GM19239 (cell line): ENCODE measurements around the gene MPLKIP.
"Not testable (repeated sequence)": the region's sequence is repeated elsewhere in the genome, so short reads cannot be mapped to it uniquely, and the experiment has no call there.

Source experiments
- DNase-seq: peaks from one replicate; pipeline ENCODE4 v3.0.0; 2011; ENCODE audit warnings: low spot score; ENCODE audit not compliant: insufficient read length
- FAIRE-seq: peaks from 2 replicates; lab custom pipeline; 2011; peaks lifted over from hg19 to GRCh38; lab: Jason Lieb, UNC

Gene MPLKIP

DNA sequence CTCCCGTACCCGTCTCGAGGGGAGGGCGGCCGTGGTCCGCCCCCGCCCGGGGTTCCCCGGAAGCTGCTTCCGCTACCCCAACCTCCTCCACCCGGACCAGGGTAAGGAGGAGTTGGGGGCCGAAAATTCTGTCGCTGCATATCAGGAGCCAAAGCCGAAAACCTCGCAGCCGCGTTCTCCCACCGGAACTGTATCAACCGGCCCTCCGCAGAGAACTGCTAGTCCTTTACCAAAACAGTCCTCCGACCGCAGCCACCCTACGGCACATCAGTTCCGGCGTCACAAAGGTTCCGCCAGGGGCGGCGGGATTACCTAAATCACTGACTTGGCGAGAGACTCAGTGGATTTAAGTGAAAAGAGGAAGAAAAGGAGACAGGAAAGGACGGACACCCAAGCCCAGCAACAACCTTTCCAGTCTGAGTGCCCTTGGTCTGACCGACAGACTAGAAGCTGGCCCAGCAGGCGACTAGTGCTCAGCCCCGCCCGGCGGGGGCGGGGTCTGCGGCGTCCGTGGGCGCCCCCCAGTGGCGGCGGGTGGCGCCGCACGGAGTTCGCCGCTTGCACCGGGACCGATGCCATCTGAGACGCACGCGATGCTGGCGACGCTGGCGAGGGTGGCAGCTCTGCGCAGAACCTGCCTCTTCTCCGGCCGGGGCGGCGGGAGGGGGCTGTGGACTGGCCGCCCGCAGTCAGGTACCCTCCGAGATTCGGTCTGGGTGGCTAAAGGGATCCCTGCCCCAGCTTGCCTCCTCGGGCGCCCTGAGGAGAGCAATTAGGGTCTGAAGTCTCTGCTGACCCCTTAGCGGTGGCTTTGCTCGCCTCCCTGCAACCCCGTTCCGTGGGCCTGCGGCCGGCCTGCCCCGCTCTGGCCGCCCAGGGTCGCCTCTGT is at the start of gene MPLKIP, which contains the start of gene SUGCT:
TSS of gene MPLKIP (minus strand) at position 195 of the 889 bp plus-strand sequence. CDS start at position 140, 55 bp downstream.
TSS of gene SUGCT (plus strand) at position 578 of the 889 bp plus-strand sequence.
- FAIRE-seq = peak; percentile 81

DNA sequence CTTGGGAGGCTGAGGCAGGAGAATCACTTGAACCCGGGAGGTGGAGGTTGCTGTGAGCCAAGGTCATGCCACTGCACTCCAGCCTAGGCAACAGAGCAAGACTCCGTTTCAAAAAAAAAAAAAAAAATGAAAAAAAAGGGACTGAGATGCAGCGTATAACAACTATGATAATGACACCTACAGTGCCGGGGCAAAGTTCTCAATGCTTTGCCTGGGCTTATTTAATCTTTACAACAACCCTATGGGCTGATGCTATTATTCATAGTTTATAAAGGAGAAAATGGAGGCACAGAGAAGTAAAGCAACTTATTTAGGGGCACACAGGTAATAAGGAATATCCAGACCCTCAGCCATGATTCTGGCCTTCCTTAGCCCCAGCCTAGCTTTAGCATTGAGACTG is 48.0 kb upstream of the MPLKIP start:
- no peak for FAIRE-seq
- DNase-seq = no peak

More for the DNA sequence above, at the start of gene MPLKIP, which contains the start of gene SUGCT:
- peak; percentile 86 for DNase-seq

DNA sequence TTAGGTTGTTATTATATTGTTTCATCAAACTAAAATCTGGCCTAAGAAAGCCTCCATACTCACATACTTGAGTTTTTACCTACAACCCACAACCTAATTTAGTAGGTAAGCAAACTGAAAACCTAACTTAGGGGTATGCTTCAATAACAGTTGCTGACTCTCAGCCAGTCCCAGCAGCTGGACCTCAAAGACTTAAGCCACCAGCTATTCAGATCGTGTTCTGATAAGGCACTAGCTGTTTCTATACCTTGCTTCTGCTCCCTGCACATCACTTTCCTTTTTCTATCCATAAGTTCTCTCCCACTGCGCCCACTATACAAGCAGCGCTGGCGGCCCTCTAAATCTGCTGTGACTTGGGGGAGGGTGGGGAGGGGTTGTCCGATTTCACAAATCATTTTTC is 42.6 kb upstream of the MPLKIP start:
- no peak for FAIRE-seq
- no peak for DNase-seq

DNA sequence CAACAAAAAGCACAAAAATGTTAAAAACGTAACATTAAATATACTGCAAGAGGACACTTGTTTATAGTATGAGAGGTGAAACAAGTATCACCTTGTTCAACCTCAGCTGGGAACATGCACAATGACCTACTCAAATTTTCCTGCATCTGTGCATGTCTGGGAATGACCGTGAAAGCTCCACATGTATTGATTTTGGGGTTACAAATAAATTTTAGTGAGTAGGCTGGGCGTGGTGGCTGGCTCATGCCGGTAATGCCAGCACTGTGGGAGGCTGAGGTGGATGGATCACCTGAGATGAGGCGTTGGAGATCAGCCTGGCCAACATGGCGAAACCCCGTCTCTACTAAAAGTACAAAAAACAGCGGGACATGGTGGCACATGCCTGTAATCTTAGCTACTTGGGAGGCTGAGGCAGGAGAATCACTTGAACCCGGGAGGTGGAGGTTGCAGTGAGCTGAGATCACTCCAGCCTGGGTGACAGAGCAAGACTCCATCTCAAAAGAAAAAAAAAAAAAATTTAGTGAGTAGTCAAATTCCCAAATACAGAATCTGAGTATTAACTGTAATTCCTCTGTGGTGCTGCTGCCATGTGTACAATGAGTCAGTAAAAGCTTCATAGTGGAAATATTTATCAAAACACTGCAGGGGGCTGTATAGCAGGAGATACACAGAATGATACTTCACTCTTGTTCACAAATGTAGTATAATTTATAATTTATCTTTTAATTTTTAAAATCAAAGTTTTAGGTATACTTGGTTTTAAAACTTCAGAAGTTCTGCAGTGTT is 41.5 kb upstream of the MPLKIP start:
- FAIRE-seq (no peak), DNase-seq (no peak)

DNA sequence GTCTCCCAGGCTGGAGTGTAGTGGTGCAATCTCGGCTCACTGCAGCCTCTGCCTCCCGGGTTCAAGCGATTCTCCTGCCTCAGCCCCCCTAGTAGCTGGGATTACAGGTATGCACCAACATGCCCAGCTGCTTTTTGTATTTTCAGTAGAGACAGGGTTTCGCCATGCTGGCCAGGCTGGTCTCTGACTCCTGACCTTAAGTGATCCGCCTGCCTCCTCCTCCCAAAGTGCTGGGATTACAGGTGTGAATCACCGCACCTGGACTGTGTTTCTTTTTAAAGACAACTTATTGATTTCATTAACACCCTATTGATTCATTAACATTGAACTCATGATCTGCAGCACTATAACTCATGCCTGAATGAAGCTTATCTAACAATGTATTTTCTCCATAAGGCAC is 40.8 kb upstream of the MPLKIP start:
- not testable (repeated sequence) for DNase-seq, FAIRE-seq

DNA sequence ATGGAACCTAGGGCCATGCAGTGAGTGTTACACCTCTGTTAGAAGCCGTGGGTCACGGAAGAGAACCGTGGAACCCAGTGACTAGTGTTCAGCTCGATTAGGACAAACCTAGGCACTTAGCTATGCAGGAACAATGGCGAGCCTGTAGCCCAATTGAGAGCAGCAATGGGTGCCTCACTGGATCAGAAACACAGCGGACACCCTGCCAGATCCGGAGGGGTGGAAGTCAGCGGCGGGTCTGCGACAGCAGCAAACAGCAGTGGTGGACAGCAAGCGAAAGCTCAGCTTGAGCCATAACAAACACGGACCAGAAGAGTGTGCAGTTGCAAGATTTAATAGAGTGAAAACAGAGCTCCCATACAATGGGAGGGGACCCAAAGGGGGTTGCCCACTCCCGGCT is 38.7 kb upstream of the MPLKIP start:
- not testable (repeated sequence) for FAIRE-seq, DNase-seq

DNA sequence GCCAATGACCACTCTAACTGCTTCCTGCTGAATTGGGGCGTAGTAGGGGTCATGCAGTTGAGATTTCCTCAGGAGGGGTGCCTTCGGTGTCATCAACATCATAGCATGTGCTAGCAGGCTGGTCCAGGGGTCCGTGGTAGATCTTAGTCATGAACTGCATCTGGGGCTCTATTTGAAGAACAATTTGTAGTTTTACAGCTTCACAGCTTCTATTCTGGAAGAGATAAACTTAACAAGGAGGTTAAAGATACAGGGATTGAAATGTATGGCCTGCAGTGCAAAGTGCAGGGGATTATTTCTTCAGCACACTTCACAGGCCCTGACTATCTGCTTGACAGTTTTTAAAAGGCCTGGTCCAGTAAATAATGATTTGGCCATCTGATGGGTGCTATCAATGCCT is 33.8 kb upstream of the MPLKIP start:
- not testable (repeated sequence) for FAIRE-seq, DNase-seq

DNA sequence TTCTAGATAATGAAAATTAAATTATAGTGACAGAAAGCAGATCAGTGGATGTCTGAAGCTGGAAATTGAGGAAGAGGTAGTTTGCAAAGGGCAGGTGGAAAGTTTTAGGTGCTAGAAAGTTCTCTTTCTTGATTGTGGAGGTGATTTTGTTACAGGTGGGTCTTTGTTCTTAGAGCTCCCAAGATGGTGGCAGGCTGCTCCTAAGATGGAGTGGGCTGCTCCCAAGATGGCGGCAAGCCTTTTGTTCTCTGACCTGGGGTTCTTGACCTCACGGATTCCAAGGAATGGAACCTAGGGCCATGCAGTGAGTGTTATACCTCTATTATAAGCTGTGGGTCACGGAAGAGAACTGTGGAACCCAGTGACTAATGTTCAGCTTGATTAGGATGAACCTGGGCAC is 32.9 kb upstream of the MPLKIP start:
- DNase-seq (no peak), FAIRE-seq (no peak)

DNA sequence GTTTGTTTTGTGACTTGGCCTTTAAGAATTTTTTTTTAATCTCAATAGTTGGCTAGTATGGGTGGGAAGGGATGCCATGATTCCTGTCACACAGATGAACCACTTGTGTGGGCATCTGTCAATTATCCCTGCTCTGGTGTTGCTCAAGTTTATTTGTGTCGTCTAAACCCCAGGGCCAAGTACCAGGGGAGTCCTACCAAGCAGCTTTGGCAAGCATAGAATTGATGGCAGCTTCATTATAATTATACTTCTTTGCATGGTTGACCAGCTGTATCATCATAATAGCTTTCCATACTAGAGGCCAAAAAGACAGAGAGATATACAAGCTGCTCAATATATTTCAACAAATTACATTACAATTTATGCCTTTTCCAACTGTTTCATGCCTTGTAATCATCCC is 30.8 kb upstream of the MPLKIP start:
- FAIRE-seq = no peak
- no peak for DNase-seq

DNA sequence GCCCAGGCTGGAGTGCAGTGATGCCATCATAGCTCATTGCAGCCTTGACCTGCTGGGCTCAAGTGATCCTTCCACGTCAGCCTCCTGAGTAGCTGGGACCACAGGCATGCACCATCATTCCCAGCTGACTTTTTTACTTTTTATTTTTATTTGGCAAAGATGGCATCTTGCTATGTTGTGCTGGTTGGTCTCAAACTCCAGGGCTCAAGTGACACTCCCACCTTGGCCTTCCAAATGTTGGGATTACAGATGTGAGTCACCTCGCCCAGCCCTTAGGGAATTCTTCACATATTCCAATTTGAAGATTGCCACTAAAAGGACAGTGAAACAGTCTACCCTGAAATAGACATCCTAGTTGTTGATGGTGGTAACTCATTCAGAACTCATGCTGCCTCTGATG is 28.1 kb upstream of the MPLKIP start:
- FAIRE-seq = no peak
- DNase-seq = no peak

DNA sequence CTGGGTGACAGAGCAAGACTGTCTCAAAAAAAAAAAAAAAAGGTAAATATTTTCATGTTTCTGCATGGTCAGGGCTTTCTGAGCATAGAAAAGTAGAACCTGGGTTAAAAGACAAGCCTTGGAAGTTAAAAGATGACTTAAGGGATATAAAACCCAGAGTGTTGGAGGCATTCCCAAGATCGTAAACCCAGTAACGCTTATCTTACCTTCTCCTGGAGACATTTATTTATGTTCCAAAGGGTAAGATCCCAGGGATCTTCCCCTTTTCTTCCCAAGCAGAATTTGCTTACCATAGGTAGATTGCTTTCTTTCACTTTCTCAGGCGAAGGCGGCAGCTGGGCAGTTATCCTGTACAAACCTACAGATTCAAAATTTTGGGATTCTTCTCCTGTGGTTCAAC is 22.6 kb upstream of the MPLKIP start:
- FAIRE-seq (no peak), DNase-seq (no peak)

DNA sequence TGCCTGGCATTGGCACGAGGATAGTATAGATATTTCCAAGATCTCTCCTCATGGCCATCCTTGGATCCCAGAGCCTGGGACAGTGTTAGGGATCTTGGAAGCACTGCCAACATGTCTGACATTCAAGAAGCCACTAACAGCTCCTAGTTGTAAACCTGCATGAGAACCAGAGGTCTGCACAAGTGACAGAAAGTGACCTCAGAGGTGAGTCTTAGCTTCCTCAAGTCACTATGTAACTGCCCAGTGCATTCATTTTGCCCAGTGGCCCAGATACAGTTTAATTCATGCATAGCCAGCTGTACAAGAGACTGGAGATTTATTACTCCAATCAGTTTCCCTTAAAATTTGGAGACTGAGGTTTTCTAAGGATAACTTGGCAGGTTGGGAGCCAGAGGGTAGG is 17.1 kb upstream of the MPLKIP start:
- DNase-seq (no peak), FAIRE-seq (no peak)

DNA sequence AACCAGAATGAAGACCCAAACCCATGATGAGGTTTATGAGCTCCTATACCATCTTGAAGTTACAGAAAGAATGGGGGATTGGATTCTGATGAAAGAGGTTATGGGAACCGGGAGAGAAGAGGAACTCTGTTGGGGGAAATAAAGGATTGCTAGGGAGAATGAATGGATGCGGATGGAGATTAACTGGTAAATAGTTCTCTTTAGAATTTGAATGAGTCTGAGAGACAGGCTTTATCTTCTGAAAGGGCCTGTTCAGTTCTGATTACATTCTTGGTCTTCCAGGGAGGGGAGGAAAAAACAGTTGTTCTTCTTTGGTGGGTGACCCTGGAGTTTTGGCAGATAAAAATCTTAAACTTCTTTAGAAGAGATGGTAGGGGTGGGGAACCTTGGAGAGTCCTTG is 14.2 kb upstream of the MPLKIP start:
- no peak for FAIRE-seq
- no peak for DNase-seq

DNA sequence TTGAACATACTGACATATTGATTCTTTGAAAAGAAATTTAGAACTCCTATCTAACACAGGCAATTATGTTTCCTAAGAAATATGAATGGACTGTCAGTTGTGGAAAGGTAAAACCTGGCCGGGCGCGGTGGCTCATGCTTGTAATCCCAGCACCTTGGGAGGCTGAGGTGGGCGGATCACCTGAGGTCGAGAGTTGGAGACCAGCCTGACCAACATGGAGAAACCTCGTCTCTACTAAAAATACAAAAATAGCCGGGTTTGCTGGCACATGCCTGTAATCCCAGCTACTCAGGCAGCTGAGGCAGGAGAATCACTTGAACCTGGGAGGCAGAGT is 13.8 kb upstream of the MPLKIP start:
- not testable (repeated sequence) for FAIRE-seq, DNase-seq

DNA sequence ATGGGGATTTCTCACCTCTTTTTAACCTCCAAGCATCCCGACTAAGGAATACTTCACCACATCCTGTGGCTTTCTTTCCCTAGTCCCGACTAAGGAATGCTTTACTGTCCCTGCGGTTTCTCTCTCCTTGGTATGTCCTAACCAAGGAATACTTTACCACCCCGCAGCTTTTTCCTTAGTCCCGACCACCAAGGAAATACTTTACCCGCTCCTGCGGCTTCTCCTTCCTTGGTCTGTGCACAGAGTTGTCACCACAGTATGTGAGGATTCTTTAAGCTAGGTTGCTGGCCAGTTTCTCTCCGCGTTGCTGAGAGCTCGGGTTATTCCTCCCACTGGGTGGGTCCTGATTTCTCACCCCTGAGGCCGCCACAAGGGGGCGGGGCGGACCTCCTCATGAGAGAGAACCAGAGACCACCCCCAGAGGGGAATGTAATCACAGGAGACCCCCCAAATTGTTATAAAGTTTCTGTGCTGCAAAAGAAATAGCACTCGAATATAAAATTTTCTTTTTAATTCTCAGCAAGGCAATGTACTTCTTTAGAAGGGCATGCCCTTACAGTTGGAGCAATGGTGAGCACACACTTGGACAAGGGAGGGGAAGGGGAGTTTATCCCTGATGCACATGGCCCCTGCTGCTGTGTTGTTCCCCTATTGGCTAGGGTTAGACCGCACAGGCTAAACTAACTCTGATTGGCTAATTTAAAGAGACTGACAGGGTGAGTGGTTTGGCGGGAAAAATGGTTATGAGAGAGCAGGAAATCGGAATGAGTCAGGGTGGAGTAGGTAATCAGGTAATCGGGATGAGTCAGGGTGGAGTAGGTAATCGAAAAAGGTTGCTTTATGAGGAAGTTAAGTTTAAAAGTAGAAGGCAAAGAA is 13.2 kb upstream of the MPLKIP start:
- FAIRE-seq (no peak), DNase-seq (no peak)

DNA sequence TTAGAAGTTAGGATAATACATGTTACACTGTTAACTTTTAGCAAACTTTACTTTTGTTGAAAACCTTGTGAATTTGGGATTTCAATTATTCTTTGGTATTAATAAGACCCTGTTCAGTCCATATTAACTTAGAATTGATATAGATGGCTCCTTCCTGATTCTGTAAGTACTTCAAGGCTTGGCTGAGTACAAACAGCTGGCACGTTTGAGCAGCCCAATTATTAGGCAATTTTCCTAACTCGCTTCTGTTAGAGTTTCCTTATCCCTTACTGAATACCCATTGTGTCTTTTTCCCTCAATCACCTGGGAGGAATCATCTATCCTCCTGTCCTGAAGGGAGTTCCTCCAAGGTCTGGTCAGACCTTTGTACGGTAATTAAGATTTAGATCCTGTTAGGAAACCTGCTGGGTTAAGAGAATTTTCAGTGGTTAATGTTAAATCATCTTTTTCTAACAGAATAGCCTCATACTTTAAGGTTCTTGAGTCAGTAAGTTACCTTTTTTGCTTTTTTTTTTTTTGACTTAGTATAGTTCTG is 11.2 kb upstream of the MPLKIP start:
- DNase-seq, FAIRE-seq: not testable (repeated sequence)

DNA sequence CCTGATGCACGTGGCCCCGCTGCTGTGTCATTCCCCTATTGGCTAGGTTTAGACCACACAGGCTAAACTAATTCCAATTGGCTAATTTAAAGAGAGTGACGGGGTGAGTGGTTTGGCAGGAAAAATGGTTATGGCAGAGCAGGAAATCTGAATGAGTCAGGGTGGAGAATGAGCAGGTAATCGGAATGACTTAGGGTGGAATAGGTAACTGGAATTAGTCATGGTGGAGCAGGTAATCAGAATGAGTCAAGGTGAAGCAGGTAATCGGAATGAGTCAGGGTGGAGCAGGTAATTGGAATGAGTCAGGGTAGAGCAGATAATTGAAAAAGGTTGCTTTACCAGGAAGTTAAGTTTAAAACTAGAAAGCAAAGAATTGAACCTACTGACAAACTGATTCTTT is 7.5 kb upstream of the MPLKIP start:
- not testable (repeated sequence) for FAIRE-seq, DNase-seq

DNA sequence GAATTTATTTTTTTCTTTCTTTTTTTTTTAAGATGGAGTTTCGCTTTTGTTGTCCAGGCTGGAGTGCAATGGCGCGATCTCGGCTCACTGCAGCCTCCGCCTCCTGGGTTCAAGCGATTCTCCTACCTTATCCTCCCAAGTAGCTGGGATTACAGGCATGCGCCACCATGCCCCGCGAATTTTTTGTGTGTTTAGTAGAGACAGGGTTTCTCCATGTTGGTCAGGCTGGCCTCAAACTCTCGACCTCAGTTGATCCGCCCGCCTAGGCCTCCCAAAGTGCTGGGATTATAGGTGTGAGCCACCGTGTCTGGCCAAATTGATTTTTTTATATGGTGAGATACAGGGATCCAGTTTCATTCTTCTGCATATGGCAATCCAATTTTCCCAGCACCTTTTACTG is 5.5 kb upstream of the MPLKIP start:
- FAIRE-seq, DNase-seq: not testable (repeated sequence)

DNA sequence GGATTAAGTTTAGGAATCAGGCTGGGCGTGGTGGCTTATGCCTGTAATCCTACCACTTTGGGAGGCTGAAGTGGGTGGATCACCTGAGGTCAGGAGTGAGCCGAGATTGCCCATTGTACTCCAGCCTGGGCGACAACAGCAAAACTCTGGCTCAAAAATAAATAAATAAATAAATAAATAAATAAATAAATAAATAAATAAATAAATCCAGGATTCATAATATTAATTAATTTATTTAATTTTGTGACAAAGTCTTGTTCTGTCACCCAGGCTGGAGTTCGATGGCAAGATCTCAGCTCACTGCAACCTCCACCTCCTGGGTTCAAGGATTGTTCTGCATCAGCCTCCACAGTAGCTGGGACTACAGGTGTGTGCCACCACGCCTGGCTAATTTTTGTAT is 4.6 kb upstream of the MPLKIP start:
- no peak for DNase-seq
- no peak for FAIRE-seq

DNA sequence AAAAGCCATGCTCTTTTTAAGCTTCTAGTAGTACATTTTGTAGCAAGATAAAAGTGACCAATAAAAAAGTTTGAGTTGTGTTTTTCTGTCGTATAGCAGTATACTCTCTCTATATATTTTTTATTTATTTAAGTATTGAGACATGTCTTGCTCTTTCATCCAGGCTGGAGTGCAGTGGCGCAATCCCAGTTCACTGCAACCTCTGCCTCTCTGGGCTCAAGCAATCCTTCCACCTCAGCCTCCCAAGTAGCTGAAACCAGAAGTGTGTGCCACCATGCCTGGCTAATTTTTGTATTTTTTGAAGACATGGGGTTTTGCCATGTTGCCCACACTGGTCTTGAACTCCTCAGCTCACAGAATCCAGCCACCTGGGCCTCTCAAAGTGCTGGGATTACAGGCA is 3.1 kb upstream of the MPLKIP start:
- FAIRE-seq (no peak), DNase-seq (no peak)
